ENCODE results near the gene OR51A4. TPM values are rescaled to one million over a fixed set of nuclear protein-coding genes. Genes with fewer than 3 reads are reported as not detected.

The OR51A4 gene
- total and polyA plus RNA-seq, 9 of the 15 experiments (the other 6 are each of a cell fraction or from before 2014, with no cell fraction given): not detected

- in situ Hi-C loops (cut with MboI) (no loop called here), intact Hi-C loops (cut with micrococcal nuclease) (loop anchor here (10.0 kb wide), 1 partner anchor 289 kb away; the partner anchor contains the start of gene OR51D1)
- Histone ChIP-seq H3K79me2 (ENCODE audit: control insufficient read depth, insufficient read depth, low read length) (no peaks in the 10 kb centered on the region), H3K27me3 (ENCODE audit: control insufficient read depth in 2 of 2, insufficient read depth in 2 of 2, low read length in 2 of 2) (peaks cover 2 to 9% of the 10 kb centered on the region in 2 experiments), H3K4me1 (replicated peaks in 1 of 2; ENCODE audit: control insufficient read depth in 2 of 2, insufficient read depth in 2 of 2, low read length in 2 of 2) (no peaks in the 10 kb centered on the region), H4K20me1 (replicated peaks; ENCODE audit: control insufficient read depth, insufficient read depth, low read length) (no peaks in the 10 kb centered on the region), H3K4me3 (no peak within 1 kb of the TSS), H3K9ac (ENCODE audit: insufficient read depth in 1 of 2, low read depth in 2 of 2, low read length in 2 of 2) (no peak within 1 kb of the TSS), H3K4me2 (ENCODE audit: insufficient read depth, low read length) (no peak within 1 kb of the TSS), H3K27ac (ENCODE audit: extremely low read depth, low read depth, low read length) (no peak within 1 kb of the TSS), H2AFZ (ENCODE audit: low read depth, low read length) (no peak within 1 kb of the TSS), H3K9me1 (ENCODE audit: control insufficient read depth, insufficient read depth, low read length) (no peaks in the 10 kb centered on the region), H3K9me3 (replicated peaks; ENCODE audit: control insufficient read depth, insufficient read depth, low read depth, low read length) (no peaks in the 10 kb centered on the region), H3K36me3 (ENCODE audit: control insufficient read depth, insufficient read depth, low read length) (no peaks in the 10 kb centered on the region)
- FAIRE-seq (no peak), DNase-seq (ENCODE audit: extremely low read depth in 1 of 4, low spot score in 3 of 4) (no peak), ATAC-seq (no peak)
- ChIA-PET CTCF (ENCODE audit: low intra/inter-chr PET ratio) (no interaction called here), POLR2A (interaction anchor here (0.7 kb wide), 1 partner anchor 53 kb away, joined by 3 read pairs; no protein-coding TSS in a partner anchor)
- 0% methylated on average over 1 of the region's 1 CpG for WGBS (ENCODE audit: insufficient coverage, low coverage, missing lambda C conversion rate)
- BruUV-seq (replicated peaks): no TSS peak
- no peak for TF ChIP-seq RBM17 (IDR thresholded peaks at IDR 0.05; ENCODE audit: borderline replicate concordance, low read depth, low read length)
- TF ChIP-seq RREB1 (CRISPR knock-in tag; IDR thresholded peaks at IDR 0.05): no peak
- no peak for TF ChIP-seq FOS (IDR thresholded peaks at IDR 0.05; ENCODE audit: extremely low read depth, insufficient read length)
- TF ChIP-seq HINFP (tag; conservative IDR thresholded peaks at IDR 0.05; ENCODE audit: low read depth): no peak
These were observed 23.2 kb downstream of the OR51A4 start, which contains the start of gene OR51G1 for GRCh38 chr11:4924239-4924638. OR51G1 (minus strand) TSS chr11:4924339; CDS start chr11:4924339, 0 bp downstream.

All from K562 (cell line).